Measurements from ENCODE around the gene AUTS2.

AUTS2 gene

GRCh38 chr7:70093205-70093904, 495.1 kb downstream of the AUTS2 start:
- no peak for TF ChIP-seq CTCF (IDR thresholded peaks at IDR 0.05; ENCODE audit: extremely low read depth, missing control alignments)

GRCh38 chr7:70094831-70095230, 496.6 kb downstream of the AUTS2 start:
- TF ChIP-seq CTCF (IDR thresholded peaks at IDR 0.05; ENCODE audit: extremely low read depth, missing control alignments) = no peak
- DNase-seq (ENCODE audit: low spot score) = no peak

More at GRCh38 chr7:70093205-70093904, 495.1 kb downstream of the AUTS2 start:
- no peak for DNase-seq (ENCODE audit: low spot score)

- DNase-seq (ENCODE audit: low spot score) = no peak
- TF ChIP-seq CTCF (IDR thresholded peaks at IDR 0.05; ENCODE audit: extremely low read depth, missing control alignments) = no peak
Observed at GRCh38 chr7:70097645-70098044, 499.4 kb downstream of the AUTS2 start.

GRCh38 chr7:70098133-70098561, 499.9 kb downstream of the AUTS2 start:
- no peak for TF ChIP-seq CTCF (IDR thresholded peaks at IDR 0.05; ENCODE audit: extremely low read depth, missing control alignments)
- DNase-seq (ENCODE audit: low spot score) = no peak

GRCh38 chr7:70098905-70099672, 500.8 kb downstream of the AUTS2 start:
- DNase-seq (ENCODE audit: low spot score) = no peak
- no peak for TF ChIP-seq CTCF (IDR thresholded peaks at IDR 0.05; ENCODE audit: extremely low read depth, missing control alignments)

GRCh38 chr7:70104243-70104642, 506.0 kb downstream of the AUTS2 start:
- no peak for TF ChIP-seq CTCF (IDR thresholded peaks at IDR 0.05; ENCODE audit: extremely low read depth, missing control alignments)
- DNase-seq (ENCODE audit: low spot score) = no peak

GRCh38 chr7:70113078-70113477, 514.8 kb downstream of the AUTS2 start:
- no peak for DNase-seq (ENCODE audit: low spot score)
- TF ChIP-seq CTCF (IDR thresholded peaks at IDR 0.05; ENCODE audit: extremely low read depth, missing control alignments) = no peak
